Activated naive CD8-positive, alpha-beta T cell treated with anti-CD3 and anti-CD28 coated beads, Interleukin-2, amount 50 U/mL, for 24 hours (primary cell): ENCODE measurements around the gene TMTC4.

Experiments used
- ATAC-seq: fragments of 150-1000 bp; cut with Tn5 transposase; one replicate; pipeline ENCODE4 v1.10.0; 2021
- DNase-seq: peaks from one replicate; pipeline ENCODE4 v3.0.0; 2021
- H3K27ac Mint-ChIP-seq: one replicate; pipeline ENCODE4 v1.8.0; 2021; ENCODE audit warnings: mild to moderate bottlenecking, mixed read lengths
- H3K27me3 Mint-ChIP-seq: one replicate; pipeline ENCODE4 v1.8.0; 2021; ENCODE audit warnings: mixed read lengths
- H3K36me3 Mint-ChIP-seq: one replicate; pipeline ENCODE4 v1.8.0; 2021; ENCODE audit warnings: low read depth, mixed read lengths
- H3K4me1 Mint-ChIP-seq: one replicate; pipeline ENCODE4 v1.8.0; 2021; ENCODE audit warnings: mixed read lengths
- H3K4me3 Mint-ChIP-seq: one replicate; pipeline ENCODE4 v1.8.0; 2021; ENCODE audit warnings: mild to moderate bottlenecking, moderate library complexity, mixed read lengths
- H3K9me3 Mint-ChIP-seq: one replicate; pipeline ENCODE4 v1.8.0; 2021; ENCODE audit warnings: mixed read lengths

The TMTC4 gene

DNA sequence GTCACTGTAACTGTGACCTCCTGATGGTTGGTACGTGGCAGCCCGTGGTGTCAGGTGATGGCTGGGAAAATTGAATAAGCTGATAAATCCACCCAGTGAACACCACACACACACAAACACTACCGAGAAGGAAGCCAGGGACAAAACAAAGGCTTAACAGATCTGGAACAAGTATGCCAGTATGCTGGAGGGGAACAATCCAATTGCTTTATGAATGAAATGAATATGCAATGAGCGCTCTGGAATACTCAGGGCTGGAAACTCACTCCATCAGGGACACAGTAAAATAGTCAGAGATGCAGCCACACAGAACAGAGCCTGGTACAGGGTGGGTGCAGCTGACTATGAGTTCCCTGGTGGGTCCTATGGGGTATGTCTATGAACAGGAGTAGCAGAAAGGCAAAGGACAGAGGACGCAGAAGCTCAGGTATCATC, 16.7 kb downstream of the TMTC4 start:
- no peak overlapping the region for H3K4me3 Mint-ChIP-seq
- DNase-seq (no peak), ATAC-seq (peak; percentile 22)
- H3K4me1 Mint-ChIP-seq, result peaks cover 25% of the 10 kb centered on the region
- peaks cover 32% of the 10 kb centered on the region for H3K36me3 Mint-ChIP-seq
- H3K27me3 Mint-ChIP-seq, result no peaks in the 10 kb centered on the region
- no peaks in the 10 kb centered on the region for H3K9me3 Mint-ChIP-seq
- peak overlapping the region; percentile 57 for H3K27ac Mint-ChIP-seq

DNA sequence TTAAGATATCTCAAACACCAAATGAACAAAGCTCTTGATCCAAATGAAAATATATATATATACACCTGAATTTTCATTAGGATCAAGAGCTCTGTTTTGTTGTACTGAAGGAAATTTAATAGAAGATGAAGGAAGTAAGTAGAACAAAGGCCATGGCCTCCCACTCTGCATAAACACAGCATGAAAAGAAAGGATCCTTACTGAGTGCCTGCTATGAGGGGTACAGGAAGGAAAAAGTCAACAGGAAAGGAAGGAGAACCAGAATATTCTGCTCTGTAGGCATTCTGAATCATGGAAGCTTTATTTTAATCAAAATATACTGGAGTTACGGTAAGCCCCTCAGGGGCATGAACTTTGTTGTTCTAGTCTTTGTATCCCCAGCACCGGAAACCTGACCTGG, 22.1 kb downstream of the TMTC4 start:
- H3K27ac Mint-ChIP-seq, result no peak overlapping the region
- no peaks in the 10 kb centered on the region for H3K27me3 Mint-ChIP-seq
- DNase-seq (no peak), ATAC-seq (no peak)
- no peak overlapping the region for H3K4me3 Mint-ChIP-seq
- H3K9me3 Mint-ChIP-seq, result no peaks in the 10 kb centered on the region
- H3K4me1 Mint-ChIP-seq, result peaks cover 4% of the 10 kb centered on the region
- H3K36me3 Mint-ChIP-seq, result peaks cover 18% of the 10 kb centered on the region

DNA sequence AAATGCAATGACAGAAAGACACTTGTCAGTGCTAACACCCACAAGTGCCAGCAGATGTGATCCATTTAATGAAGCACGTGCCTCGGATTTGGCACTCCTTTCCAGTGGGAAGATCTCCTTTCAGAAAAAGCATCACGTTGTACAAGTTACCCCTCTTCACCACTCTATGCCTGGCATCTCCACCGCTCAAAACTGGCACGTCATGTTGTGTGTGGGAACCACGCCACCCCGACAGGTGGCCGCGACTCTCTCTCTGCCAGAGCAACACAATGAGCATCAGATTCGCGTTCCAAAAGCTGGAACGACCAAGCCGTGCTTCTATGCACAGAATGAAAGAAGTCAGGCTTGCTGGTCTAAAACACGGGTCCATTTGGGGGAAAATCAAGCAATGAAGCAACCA, 24.3 kb downstream of the TMTC4 start:
- no peaks in the 10 kb centered on the region for H3K27me3 Mint-ChIP-seq
- no peak for DNase-seq
- no peak overlapping the region for H3K4me3 Mint-ChIP-seq
- no peaks in the 10 kb centered on the region for H3K4me1 Mint-ChIP-seq
- ATAC-seq, result no peak
- H3K9me3 Mint-ChIP-seq, result no peaks in the 10 kb centered on the region
- no peak overlapping the region for H3K27ac Mint-ChIP-seq
- H3K36me3 Mint-ChIP-seq, result peaks cover 12% of the 10 kb centered on the region

DNA sequence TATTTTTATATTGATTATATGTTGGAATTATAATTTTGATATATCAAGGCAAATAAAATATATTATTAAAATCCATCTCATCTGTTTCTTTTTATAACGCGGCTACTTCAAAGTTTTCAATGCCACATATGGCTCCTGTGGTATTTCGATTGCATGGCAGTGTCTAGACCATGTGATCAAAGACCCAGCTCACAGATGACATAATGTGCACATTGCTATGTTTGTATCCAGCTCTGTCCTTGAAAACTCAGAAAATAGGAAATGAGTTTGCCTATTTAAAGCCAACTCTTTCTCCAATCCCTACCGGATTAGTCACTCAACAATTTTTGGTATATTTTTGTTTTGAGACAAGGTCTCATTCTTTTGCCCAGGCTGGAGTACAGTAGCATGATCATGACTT, 26.2 kb downstream of the TMTC4 start:
- no peak overlapping the region for H3K27ac Mint-ChIP-seq
- peaks cover 6% of the 10 kb centered on the region for H3K36me3 Mint-ChIP-seq
- DNase-seq (no peak), ATAC-seq (no peak)
- no peaks in the 10 kb centered on the region for H3K9me3 Mint-ChIP-seq
- H3K27me3 Mint-ChIP-seq, result no peaks in the 10 kb centered on the region
- H3K4me1 Mint-ChIP-seq, result no peaks in the 10 kb centered on the region
- no peak overlapping the region for H3K4me3 Mint-ChIP-seq

DNA sequence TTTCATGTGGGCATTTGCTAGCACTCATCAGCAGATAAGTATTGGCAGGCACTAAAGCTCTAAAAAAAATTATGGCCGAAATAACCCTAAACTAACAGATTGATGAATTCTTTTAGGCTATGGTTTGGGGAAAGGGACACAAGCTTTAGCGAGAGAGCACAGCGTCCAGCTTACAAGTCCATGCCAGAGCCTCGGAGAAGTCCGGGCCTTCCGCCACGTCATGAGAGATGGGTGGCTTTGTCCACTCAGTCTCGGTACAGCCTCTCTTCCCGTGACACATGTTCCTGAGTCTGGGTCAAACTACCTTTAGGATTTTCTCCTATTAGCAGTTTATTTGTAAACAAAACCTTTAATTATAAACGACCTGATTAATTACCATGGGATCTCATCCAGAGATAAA, 27.7 kb downstream of the TMTC4 start:
- no peak overlapping the region for H3K27ac Mint-ChIP-seq
- H3K36me3 Mint-ChIP-seq, result peaks cover 4% of the 10 kb centered on the region
- DNase-seq (no peak), ATAC-seq (no peak)
- H3K27me3 Mint-ChIP-seq, result no peaks in the 10 kb centered on the region
- no peak overlapping the region for H3K4me3 Mint-ChIP-seq
- H3K4me1 Mint-ChIP-seq, result no peaks in the 10 kb centered on the region
- H3K9me3 Mint-ChIP-seq, result no peaks in the 10 kb centered on the region

DNA sequence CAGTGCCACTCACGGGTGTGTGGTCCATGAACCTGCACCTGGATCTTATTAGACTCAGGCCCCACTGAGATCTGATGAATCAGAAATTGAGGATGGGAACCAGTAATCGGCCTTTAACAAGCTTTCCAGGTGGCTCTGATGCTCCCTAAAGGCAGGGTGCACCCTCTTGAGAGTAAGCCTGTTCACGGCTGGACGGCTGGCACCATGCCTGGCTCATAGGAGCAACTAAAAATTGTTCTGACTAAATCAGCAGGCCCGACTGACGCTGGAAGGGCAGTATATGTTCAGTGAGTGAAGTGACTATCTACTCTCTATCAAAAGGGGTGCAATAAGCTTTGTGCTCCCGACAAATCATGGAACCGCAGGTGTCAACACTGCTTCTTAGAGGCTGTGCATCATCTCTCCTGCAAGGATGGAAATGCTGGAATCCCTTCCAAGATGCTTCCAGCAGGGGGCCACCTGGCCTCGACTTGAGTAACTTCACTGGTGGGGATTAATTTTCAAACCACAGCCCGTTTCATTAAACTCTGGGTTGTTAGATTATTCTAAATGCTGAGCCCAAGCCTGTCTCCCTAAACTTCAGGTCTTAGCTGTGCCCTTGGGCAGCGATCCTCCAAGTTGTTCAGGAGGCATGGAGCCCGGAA, 28.4 kb downstream of the TMTC4 start:
- ATAC-seq, result no peak

DNA sequence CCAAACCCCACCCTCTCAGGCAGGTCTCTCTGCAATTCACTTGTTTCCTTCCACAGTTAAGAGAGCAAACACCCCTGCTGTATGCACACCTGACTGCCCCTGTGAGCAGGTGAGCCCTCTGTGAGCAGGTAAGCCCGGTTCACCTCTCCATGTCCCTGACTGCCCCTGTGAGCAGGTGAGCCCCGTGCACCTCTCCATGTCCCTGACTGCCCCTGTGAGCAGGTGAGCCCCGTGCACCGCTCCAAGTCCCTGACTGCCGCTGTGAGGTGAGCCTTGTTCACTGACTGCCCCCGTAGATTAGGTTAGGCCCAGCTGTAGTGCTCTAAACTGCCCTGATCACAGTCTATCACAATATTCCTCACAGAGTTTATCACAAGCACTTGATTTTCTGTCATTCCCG, 29.2 kb downstream of the TMTC4 start:
- H3K27me3 Mint-ChIP-seq, result no peaks in the 10 kb centered on the region
- H3K4me1 Mint-ChIP-seq, result no peaks in the 10 kb centered on the region
- no peak for ATAC-seq
- peaks cover 11% of the 10 kb centered on the region for H3K36me3 Mint-ChIP-seq
- H3K9me3 Mint-ChIP-seq, result no peaks in the 10 kb centered on the region
- no peak overlapping the region for H3K4me3 Mint-ChIP-seq
- DNase-seq, result no peak
- no peak overlapping the region for H3K27ac Mint-ChIP-seq

More for the DNA sequence above, 28.4 kb downstream of the TMTC4 start:
- Mint-ChIP-seq H3K27ac (no peak overlapping the region), H3K9me3 (no peaks in the 10 kb centered on the region), H3K4me1 (no peaks in the 10 kb centered on the region), H3K36me3 (peaks cover 9% of the 10 kb centered on the region), H3K4me3 (no peak overlapping the region), H3K27me3 (no peaks in the 10 kb centered on the region)
- DNase-seq, result no peak

DNA sequence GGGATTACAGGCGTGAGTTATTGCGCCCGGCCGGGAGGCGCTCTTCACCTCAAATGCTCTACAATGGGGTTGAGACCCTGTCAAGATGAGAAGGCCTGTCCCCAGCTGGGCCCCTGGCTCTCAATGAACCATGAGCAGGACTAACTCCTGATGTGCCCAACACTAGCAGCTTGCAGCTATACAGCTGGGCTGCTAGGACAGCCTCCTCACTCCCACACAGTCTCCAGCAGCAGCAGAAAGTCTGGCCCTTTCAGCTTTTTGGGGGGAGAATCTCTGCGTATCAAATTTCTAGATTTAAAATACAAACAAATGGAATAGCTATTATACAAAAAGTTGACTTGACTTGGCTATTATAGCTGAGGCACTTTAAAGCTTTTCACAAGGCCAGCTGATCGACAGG, 30.2 kb downstream of the TMTC4 start:
- no peaks in the 10 kb centered on the region for H3K4me1 Mint-ChIP-seq
- no peak overlapping the region for H3K4me3 Mint-ChIP-seq
- peaks cover 11% of the 10 kb centered on the region for H3K36me3 Mint-ChIP-seq
- DNase-seq (no peak), ATAC-seq (no peak)
- H3K27me3 Mint-ChIP-seq, result no peaks in the 10 kb centered on the region
- H3K9me3 Mint-ChIP-seq, result no peaks in the 10 kb centered on the region
- no peak overlapping the region for H3K27ac Mint-ChIP-seq

DNA sequence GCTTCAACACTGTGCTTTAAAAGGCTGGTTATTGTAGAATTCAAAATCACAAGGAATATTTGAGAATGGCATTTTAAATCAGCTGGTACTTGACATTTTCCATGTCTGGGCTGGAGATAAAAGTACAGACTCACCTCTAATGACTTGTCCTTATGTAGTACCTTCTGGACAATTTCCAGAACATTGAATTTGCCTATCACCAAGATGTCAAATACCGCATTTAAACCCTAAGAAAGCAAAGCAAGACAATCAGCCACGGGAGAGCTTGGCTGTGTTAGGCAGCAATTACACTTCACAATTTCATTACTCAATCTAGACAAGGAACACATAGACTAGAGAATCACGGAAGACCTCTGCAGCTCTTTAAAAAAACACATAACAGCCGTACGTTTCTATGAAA, 36.8 kb downstream of the TMTC4 start:
- no peak for ATAC-seq
- H3K4me1 Mint-ChIP-seq, result no peaks in the 10 kb centered on the region
- DNase-seq, result no peak
- H3K36me3 Mint-ChIP-seq, result peaks cover 38% of the 10 kb centered on the region
- H3K4me3 Mint-ChIP-seq, result no peak overlapping the region
- no peak overlapping the region for H3K27ac Mint-ChIP-seq
- no peaks in the 10 kb centered on the region for H3K27me3 Mint-ChIP-seq
- H3K9me3 Mint-ChIP-seq, result no peaks in the 10 kb centered on the region

DNA sequence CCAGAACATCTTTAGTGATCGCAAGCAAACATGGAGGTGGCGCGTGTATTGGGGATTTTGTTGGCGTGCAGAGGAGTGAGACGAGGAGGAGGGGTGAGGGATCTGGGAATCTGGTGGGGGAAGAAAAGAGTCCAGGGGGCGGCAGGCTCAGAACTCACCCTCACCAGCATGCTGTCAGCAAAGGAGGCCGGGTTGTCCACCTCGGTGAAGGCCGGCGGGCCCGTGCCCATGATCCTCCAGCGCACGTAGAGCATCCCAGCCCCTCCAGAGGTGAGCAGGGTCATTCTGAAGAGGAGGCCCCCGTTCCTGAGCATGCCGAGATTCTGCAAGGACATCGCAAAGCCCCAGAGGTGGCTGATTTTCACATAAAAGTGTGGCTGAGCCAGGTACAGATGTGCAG, 37.2 kb downstream of the TMTC4 start:
- H3K27ac Mint-ChIP-seq, result no peak overlapping the region
- H3K9me3 Mint-ChIP-seq, result no peaks in the 10 kb centered on the region
- ATAC-seq (no peak), DNase-seq (no peak)
- no peaks in the 10 kb centered on the region for H3K27me3 Mint-ChIP-seq
- no peaks in the 10 kb centered on the region for H3K4me1 Mint-ChIP-seq
- H3K4me3 Mint-ChIP-seq, result no peak overlapping the region
- peaks cover 38% of the 10 kb centered on the region for H3K36me3 Mint-ChIP-seq

DNA sequence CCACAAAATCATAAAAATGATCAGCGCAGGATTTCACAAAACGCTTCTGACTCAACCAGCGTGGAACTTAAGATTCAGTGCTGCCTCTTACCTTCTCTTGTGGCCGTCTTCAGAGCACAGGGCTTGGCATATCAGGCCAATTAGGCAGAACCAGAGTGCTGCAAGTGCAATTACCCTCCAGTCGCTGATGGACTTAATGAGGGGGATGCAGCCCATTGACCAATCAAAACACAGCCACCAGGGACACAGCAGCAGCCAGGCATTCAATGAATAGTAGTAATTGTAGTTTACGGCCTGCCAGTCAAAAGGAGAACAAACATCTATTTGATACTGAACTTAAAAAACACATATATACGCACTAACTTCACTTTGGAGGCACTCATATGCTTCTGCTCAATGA, 38.2 kb downstream of the TMTC4 start:
- H3K36me3 Mint-ChIP-seq, result peaks cover 34% of the 10 kb centered on the region
- DNase-seq (no peak), ATAC-seq (no peak)
- no peak overlapping the region for H3K27ac Mint-ChIP-seq
- H3K9me3 Mint-ChIP-seq, result no peaks in the 10 kb centered on the region
- no peaks in the 10 kb centered on the region for H3K27me3 Mint-ChIP-seq
- no peak overlapping the region for H3K4me3 Mint-ChIP-seq
- no peaks in the 10 kb centered on the region for H3K4me1 Mint-ChIP-seq

DNA sequence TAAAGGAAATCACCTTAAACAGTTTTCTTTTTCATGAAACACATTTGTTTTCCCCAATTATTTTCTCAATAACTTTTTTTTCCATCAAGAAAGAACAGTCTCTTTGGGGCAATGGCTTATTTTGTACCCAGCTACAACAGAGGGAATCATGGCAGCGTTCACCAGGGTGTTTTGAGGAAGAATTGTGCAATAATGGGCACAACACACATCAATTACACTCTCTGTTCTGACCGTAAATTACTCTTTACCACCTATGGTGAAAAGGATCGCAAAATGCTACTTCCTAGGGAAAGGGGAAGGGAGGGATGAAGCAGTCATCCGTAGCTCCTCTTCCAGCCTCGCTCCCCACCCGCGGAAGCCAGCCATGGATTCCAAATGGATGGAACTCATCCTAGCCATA, 38.6 kb downstream of the TMTC4 start:
- Mint-ChIP-seq H3K4me1 (no peaks in the 10 kb centered on the region), H3K4me3 (no peak overlapping the region), H3K9me3 (no peaks in the 10 kb centered on the region), H3K27ac (no peak overlapping the region), H3K36me3 (peaks cover 30% of the 10 kb centered on the region), H3K27me3 (no peaks in the 10 kb centered on the region)
- DNase-seq (no peak), ATAC-seq (no peak)

DNA sequence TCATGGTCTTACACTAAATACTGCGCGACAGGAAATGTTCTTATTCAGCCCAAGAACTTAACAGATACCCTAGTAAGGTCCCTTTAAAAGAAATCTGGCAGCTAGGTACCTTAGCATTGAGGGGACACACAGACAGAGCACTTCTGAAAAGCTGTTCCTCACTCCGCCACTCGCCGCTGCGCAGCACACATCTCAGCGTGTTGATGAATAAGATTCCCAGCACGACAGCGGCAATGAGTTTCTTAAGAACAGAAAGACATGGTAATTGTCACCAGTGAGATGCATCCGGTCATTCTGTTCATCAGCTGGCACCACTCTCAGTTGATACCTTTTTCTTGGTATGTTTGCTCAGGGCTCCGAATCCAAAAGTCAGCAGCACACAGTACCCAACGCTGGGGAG, 39.9 kb downstream of the TMTC4 start:
- DNase-seq (no peak), ATAC-seq (no peak)
- Mint-ChIP-seq H3K36me3 (peaks cover 33% of the 10 kb centered on the region), H3K4me1 (no peaks in the 10 kb centered on the region), H3K27ac (no peak overlapping the region), H3K27me3 (no peaks in the 10 kb centered on the region), H3K9me3 (no peaks in the 10 kb centered on the region), H3K4me3 (no peak overlapping the region)

DNA sequence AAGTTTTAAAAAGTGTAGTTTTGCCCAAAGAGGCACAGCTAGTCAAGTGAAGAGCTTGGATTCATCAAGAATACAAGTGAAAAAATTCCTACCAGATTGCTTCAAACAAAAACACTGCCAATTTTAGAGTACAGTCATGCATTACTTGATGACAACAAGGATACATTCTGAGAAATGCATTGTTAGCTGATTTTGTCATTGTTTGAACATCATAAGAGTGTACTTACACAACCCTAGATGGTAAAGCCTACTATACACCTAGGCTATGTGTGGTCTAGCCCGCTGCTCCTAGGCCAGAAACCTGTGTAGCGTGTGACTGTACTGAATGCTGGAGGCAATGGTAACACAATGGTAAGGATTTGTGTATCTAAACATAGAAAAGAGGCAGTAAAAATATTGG, 41.1 kb downstream of the TMTC4 start:
- Mint-ChIP-seq H3K9me3 (no peaks in the 10 kb centered on the region), H3K4me3 (no peak overlapping the region), H3K27ac (no peak overlapping the region), H3K4me1 (no peaks in the 10 kb centered on the region), H3K36me3 (peaks cover 37% of the 10 kb centered on the region), H3K27me3 (no peaks in the 10 kb centered on the region)
- ATAC-seq (no peak), DNase-seq (no peak)

DNA sequence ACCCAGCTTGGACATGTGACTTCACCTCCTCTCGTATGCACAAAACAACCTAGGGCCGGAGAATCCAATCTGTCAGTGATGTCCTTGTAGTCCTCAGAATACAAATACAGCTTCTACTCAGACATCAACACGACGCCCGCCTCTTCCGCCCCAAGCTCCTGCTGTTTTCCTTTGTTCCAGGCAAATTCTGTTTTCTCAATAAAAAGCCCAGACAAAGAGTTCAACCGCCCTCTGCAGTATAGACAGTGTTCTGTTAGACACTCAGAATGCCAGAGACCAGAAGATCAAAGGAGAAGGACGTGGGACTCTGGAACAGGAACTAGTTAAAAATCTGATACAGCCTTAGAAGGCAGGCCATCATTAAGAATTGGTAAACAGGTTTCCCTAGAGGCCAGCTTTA, 44.0 kb downstream of the TMTC4 start:
- Mint-ChIP-seq H3K4me3 (no peak overlapping the region), H3K9me3 (no peaks in the 10 kb centered on the region), H3K36me3 (peaks cover 43% of the 10 kb centered on the region), H3K27ac (no peak overlapping the region), H3K4me1 (no peaks in the 10 kb centered on the region), H3K27me3 (no peaks in the 10 kb centered on the region)
- ATAC-seq, result no peak
- DNase-seq, result no peak

DNA sequence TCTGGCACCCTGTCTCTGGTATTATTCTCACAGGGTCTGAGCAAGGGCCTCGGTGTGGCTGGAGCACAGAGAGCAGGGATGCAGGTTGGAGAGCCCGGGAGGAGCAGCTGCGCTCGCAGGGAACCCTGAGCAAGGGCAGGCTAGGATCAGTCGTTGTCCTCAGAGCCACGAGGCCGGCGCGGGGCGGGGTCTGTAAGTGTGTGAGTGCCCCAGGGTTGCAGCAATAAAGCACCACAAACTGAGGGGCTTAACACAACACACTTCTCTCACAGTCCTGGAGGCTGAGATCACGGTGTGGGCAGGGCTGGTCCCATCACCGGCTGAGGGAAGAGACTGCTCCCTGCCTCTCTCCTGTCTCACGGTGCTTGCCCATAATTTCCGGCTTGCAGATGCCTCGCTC, 47.5 kb downstream of the TMTC4 start:
- no peak overlapping the region for H3K4me3 Mint-ChIP-seq
- H3K9me3 Mint-ChIP-seq, result peaks cover 1% of the 10 kb centered on the region
- no peak for ATAC-seq
- H3K27me3 Mint-ChIP-seq, result no peaks in the 10 kb centered on the region
- no peak overlapping the region for H3K27ac Mint-ChIP-seq
- peaks cover 50% of the 10 kb centered on the region for H3K36me3 Mint-ChIP-seq
- DNase-seq, result no peak
- no peaks in the 10 kb centered on the region for H3K4me1 Mint-ChIP-seq
